Panc1 (cell line): ENCODE data around the gene DEFB123. TPM values are rescaled to one million over a fixed set of nuclear protein-coding genes. Genes with fewer than 3 reads are reported as not detected.
"Not testable (repeated sequence)": the region's sequence is repeated elsewhere in the genome, so short reads cannot be mapped to it uniquely, and the experiment has no call there.

Experiments used
- ATAC-seq: fragments of 200-7000 bp; cut with Tn5 transposase; 2 replicates; pipeline ENCODE4 v1.9.1; 2020; ENCODE audit warnings: mild to moderate bottlenecking, moderate library complexity
- BruUV-seq: library from RNA; stranded (reverse); fragments of 400-500 nt; replicated peaks from 2 replicates; lab custom pipeline; 2021; lab: Mats Ljungman, UMichigan
- CTCF ChIA-PET: fragments of 300-600 bp; sonication (Branson Sonifier 250); formaldehyde crosslinking; loops from one replicate; lab custom pipeline; 2022; ENCODE audit warnings: antibody characterized with exemption; lab: Charles Lee
- POLR2A ChIA-PET: fragments of 300-600 bp; sonication (Branson Sonifier 250); formaldehyde crosslinking; loops from one replicate; lab custom pipeline; 2022; ENCODE audit warnings: antibody characterized with exemption; lab: Charles Lee
- DNase-seq: peaks from one replicate; pipeline ENCODE4 v3.0.0-alpha.2; 2010; ENCODE audit warnings: low read depth, low spot score
- H3K27ac ChIP-seq: 2 replicates; pipeline ENCODE4 v1.5.1; 2011; ENCODE audit warnings: mild to moderate bottlenecking, low read length, inconsistent platforms
- H3K27me3 ChIP-seq: fragments of 200-500 bp; sonication (Bioruptor generic); 2 replicates; pipeline ENCODE4 v1.6.0; 2014; ENCODE audit warnings: low read length, inconsistent platforms; ENCODE audit not compliant: control insufficient read depth, insufficient read depth
- H3K36me3 ChIP-seq: fragments of 200-500 bp; sonication (Bioruptor generic); 2 replicates; pipeline ENCODE4 v1.5.1; 2014; ENCODE audit warnings: inconsistent platforms, mild to moderate bottlenecking, low read length, moderate library complexity; ENCODE audit not compliant: control insufficient read depth, insufficient read depth
- H3K4me1 ChIP-seq: 2 replicates; pipeline ENCODE4 v1.5.1; 2011; ENCODE audit warnings: inconsistent platforms, mild to moderate bottlenecking, low read length, moderate library complexity; ENCODE audit not compliant: control insufficient read depth, insufficient read depth
- H3K4me3 ChIP-seq, 2 experiments: 2 replicates each; pipeline ENCODE4 v1.5.1; 2011 to 2012; ENCODE audit warnings: low read depth in 2 of 2, low read length in 2 of 2, mild to moderate bottlenecking in 2 of 2, inconsistent platforms in 1 of 2, moderate library complexity in 1 of 2
- H3K9me3 ChIP-seq: fragments of 200-500 bp; sonication (Bioruptor generic); 2 replicates; pipeline ENCODE4 v1.5.1; 2014; ENCODE audit warnings: low read depth, mild to moderate bottlenecking, inconsistent platforms, low read length, moderate library complexity; ENCODE audit not compliant: control insufficient read depth, insufficient read depth
- POLR2AphosphoS5 ChIP-seq: IDR thresholded peaks from 2 replicates; pipeline ENCODE4 v1.6.1; 2012; ENCODE audit warnings: mild to moderate bottlenecking, low read depth, low read length, moderate library complexity
- SIN3A ChIP-seq: IDR thresholded peaks from 2 replicates; pipeline ENCODE4 v1.6.1; 2012; ENCODE audit warnings: low read depth, mild to moderate bottlenecking, low read length, moderate library complexity, borderline replicate concordance; ENCODE audit not compliant: insufficient read depth
- TCF7L2 ChIP-seq: IDR thresholded peaks from 2 replicates; pipeline ENCODE4 v1.6.1; 2011; ENCODE audit warnings: mild to moderate bottlenecking, low read depth, low read length, inconsistent platforms
- in situ Hi-C: cut with HindIII; loops from 2 replicates; pipeline ENCODE4 v1.10.0; 2016; ENCODE audit warnings: low sequenced_read_pairs, low pct_unique_long_range_greater_than_20kb
- intact Hi-C: fragments of 100-400 bp; cut with micrococcal nuclease; formaldehyde crosslinking; loops from one replicate; pipeline ENCODE4 v1.10.0; 2022; ENCODE audit not compliant: unreplicated experiment
- total RNA-seq: library from RNA; stranded (reverse); gene quantifications from one replicate; pipeline ENCODE4 v1.2.1, GENCODE V29; 2021; ENCODE audit not compliant: unreplicated experiment
- TF ChIP-seq, protein P1 (sequence below), 2 experiments: IDR thresholded peaks; 2 replicates each; pipeline ENCODE4 v1.6.1; 2011 to 2012; ENCODE audit warnings: low read depth in 2 of 2, control low read depth in 1 of 2, low read length in 1 of 2, mild to moderate bottlenecking in 1 of 2, moderate library complexity in 1 of 2; ENCODE audit not compliant: insufficient read depth in 1 of 2
- TF ChIP-seq, protein P2 (sequence below): fragments of 450-650 bp; IDR thresholded peaks from 2 replicates; pipeline ENCODE4 v1.5.1; 2017; ENCODE audit warnings: mild to moderate bottlenecking

The DEFB123 gene
- total RNA-seq, 1 experiment from 2014 or later, result not detected

DNA sequence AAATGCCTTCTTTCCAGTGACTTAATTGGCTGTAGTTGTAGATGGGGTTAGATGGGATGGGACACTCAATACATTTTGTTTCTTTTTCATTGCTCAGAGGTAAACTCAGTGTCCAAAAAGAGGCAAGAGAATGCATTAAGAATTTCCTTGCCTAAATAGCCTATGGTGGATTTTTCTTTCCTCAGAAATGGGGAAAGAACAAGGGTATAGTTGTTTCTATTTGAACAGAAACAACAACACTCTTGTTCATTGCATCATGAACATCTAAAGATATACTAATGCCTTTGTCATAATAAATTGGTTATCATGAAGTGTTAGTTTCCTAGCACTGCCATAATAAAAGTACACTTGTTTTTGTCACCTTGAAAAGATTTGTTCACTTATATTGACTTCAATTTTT, 14.6 kb upstream of the DEFB123 start:
- ATAC-seq (no peak), DNase-seq (no peak)
- H3K27ac ChIP-seq, result no peak overlapping the region
- intact Hi-C loops, result no loop called here
- no peaks in the 10 kb centered on the region for H3K36me3 ChIP-seq
- no peaks in the 10 kb centered on the region for H3K9me3 ChIP-seq
- TF ChIP-seq, protein P1, sequence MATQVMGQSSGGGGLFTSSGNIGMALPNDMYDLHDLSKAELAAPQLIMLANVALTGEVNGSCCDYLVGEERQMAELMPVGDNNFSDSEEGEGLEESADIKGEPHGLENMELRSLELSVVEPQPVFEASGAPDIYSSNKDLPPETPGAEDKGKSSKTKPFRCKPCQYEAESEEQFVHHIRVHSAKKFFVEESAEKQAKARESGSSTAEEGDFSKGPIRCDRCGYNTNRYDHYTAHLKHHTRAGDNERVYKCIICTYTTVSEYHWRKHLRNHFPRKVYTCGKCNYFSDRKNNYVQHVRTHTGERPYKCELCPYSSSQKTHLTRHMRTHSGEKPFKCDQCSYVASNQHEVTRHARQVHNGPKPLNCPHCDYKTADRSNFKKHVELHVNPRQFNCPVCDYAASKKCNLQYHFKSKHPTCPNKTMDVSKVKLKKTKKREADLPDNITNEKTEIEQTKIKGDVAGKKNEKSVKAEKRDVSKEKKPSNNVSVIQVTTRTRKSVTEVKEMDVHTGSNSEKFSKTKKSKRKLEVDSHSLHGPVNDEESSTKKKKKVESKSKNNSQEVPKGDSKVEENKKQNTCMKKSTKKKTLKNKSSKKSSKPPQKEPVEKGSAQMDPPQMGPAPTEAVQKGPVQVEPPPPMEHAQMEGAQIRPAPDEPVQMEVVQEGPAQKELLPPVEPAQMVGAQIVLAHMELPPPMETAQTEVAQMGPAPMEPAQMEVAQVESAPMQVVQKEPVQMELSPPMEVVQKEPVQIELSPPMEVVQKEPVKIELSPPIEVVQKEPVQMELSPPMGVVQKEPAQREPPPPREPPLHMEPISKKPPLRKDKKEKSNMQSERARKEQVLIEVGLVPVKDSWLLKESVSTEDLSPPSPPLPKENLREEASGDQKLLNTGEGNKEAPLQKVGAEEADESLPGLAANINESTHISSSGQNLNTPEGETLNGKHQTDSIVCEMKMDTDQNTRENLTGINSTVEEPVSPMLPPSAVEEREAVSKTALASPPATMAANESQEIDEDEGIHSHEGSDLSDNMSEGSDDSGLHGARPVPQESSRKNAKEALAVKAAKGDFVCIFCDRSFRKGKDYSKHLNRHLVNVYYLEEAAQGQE (IDR thresholded peaks at IDR 0.05; ENCODE audit: insufficient read depth in 1 of 2, low read depth in 2 of 2, low read length in 1 of 2), result no peak
- no peak for TF ChIP-seq SIN3A
- no peak for TF ChIP-seq TCF7L2
- TF ChIP-seq, protein P2, sequence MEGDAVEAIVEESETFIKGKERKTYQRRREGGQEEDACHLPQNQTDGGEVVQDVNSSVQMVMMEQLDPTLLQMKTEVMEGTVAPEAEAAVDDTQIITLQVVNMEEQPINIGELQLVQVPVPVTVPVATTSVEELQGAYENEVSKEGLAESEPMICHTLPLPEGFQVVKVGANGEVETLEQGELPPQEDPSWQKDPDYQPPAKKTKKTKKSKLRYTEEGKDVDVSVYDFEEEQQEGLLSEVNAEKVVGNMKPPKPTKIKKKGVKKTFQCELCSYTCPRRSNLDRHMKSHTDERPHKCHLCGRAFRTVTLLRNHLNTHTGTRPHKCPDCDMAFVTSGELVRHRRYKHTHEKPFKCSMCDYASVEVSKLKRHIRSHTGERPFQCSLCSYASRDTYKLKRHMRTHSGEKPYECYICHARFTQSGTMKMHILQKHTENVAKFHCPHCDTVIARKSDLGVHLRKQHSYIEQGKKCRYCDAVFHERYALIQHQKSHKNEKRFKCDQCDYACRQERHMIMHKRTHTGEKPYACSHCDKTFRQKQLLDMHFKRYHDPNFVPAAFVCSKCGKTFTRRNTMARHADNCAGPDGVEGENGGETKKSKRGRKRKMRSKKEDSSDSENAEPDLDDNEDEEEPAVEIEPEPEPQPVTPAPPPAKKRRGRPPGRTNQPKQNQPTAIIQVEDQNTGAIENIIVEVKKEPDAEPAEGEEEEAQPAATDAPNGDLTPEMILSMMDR, result no peak
- no peak for TF ChIP-seq POLR2AphosphoS5
- in situ Hi-C loops, result no loop called here
- no peaks in the 10 kb centered on the region for H3K4me1 ChIP-seq
- ChIA-PET CTCF (no interaction called here), POLR2A (no interaction called here)
- no peak overlapping the region for H3K4me3 ChIP-seq
- H3K27me3 ChIP-seq, result peaks cover 20% of the 10 kb centered on the region
- no TSS peak for BruUV-seq

DNA sequence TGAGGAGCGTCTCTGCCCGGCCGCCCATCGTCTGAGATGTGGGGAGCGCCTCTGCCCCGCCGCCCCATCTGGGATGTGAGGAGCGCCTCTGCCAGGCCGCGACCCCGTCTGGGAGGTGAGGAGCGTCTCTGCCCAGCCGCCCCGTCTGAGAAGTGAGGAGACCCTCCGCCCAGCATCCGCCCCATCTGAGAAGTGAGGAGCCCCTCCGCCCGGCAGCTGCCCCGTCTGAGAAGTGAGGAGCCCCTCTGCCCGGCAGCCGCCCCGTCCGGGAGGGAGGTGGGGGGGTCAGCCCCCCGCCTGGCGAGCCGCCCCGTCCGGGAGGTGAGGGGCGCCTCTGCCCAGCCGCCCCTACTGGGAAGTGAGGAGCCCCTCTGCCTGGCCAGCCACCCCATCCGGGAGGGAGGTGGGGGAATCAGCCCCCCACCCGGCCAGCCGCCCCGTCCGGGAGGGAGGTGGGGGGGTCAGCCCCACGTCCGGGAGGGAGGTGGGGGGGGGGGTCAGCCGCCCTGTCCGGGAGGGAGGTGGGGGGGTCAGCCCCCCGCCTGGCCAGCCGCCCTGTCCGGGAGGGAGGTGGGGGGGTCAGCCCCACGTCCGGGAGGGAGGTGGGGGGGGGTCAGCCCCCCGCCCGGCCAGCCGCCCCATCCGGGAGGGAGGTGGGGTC, 13.4 kb upstream of the DEFB123 start:
- peaks cover 16% of the 10 kb centered on the region for H3K27me3 ChIP-seq
- ATAC-seq, intact Hi-C loops, CTCF ChIA-PET, H3K4me1 ChIP-seq, H3K4me3 ChIP-seq, in situ Hi-C loops, BruUV-seq, H3K9me3 ChIP-seq, POLR2A ChIA-PET, H3K27ac ChIP-seq, DNase-seq, H3K36me3 ChIP-seq: not testable (repeated sequence)

DNA sequence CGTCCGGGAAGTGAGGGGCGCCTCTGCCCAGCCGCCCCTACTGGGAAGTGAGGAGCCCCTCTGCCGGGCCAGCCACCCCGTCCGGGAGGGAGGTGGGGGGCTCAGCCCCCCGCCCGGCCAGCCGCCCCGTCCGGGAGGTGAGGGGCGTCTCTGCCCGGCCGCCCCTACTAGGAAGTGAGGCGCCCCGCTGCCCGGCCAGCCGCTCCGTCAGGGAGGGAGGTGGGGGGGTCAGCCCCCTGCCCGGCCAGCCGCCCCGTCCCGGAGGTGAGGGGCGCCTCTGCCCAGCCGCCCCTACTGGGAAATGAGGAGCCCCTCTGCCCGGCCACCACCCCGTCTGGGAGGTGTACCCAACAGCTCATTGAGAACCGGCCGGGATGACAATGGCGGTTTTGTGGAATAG, 12.9 kb upstream of the DEFB123 start:
- H3K36me3 ChIP-seq, H3K4me1 ChIP-seq, BruUV-seq, intact Hi-C loops, in situ Hi-C loops, DNase-seq, ATAC-seq, H3K27ac ChIP-seq, CTCF ChIA-PET, POLR2A ChIA-PET, H3K4me3 ChIP-seq, H3K9me3 ChIP-seq: not testable (repeated sequence)
- peaks cover 12% of the 10 kb centered on the region for H3K27me3 ChIP-seq
